Cardiac fibroblast (primary cell): ENCODE results near the gene XYLT2.
A peak's percentile ranks its signal among the peaks of the same experiment; 100 is the strongest.
"Not testable (repeated sequence)": the region's sequence is repeated elsewhere in the genome, so short reads cannot be mapped to it uniquely, and the experiment has no call there.

Source experiments
- DNase-seq, 2 donors: peaks; one replicate each; pipeline versions ENCODE4 v3.0.0 to v3.0.0-alpha.2; 2010; ENCODE audit warnings: low read depth in 2 of 2
- H3K4me3 ChIP-seq, 2 donors: replicated peaks in 1 of 2; 1 replicate in 1 of 2; 2 replicates in 1 of 2; pipeline ENCODE4 v1.5.1; 2011; ENCODE audit warnings: low read depth in 2 of 2, low read length in 2 of 2, mild to moderate bottlenecking in 2 of 2, moderate library complexity in 1 of 2
- TF ChIP-seq, protein P1 (sequence below): IDR thresholded peaks from one replicate; pipeline ENCODE4 v1.5.1; 2011; ENCODE audit warnings: low read depth, mild to moderate bottlenecking, low read length, inconsistent platforms

Gene XYLT2

DNA sequence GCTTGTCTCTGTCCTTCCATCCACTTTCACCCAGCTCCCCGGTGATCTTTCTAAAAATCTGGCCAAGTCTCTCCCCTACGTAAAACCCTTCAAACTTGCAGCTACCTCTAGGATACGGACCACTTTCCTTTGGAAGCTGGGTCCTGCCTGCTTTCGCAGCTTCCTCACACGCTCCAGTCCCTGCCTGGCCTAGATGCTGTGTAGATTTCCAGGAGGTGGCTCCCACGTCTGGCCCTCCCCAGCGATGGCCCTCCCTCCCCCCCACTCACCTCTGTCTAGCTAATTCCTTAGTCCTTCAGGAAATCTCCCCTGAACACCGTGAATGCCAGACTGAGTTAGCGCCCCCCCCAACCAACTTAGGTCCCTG, 52.0 kb downstream of the XYLT2 start:
- TF ChIP-seq, protein P1, sequence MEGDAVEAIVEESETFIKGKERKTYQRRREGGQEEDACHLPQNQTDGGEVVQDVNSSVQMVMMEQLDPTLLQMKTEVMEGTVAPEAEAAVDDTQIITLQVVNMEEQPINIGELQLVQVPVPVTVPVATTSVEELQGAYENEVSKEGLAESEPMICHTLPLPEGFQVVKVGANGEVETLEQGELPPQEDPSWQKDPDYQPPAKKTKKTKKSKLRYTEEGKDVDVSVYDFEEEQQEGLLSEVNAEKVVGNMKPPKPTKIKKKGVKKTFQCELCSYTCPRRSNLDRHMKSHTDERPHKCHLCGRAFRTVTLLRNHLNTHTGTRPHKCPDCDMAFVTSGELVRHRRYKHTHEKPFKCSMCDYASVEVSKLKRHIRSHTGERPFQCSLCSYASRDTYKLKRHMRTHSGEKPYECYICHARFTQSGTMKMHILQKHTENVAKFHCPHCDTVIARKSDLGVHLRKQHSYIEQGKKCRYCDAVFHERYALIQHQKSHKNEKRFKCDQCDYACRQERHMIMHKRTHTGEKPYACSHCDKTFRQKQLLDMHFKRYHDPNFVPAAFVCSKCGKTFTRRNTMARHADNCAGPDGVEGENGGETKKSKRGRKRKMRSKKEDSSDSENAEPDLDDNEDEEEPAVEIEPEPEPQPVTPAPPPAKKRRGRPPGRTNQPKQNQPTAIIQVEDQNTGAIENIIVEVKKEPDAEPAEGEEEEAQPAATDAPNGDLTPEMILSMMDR, result no peak
- H3K4me3 ChIP-seq, result peak overlapping the region in 1 of 2 donors; percentile 100
- no peak for DNase-seq

- DNase-seq, H3K4me3 ChIP-seq: not testable (repeated sequence)
These were observed 52.7 kb downstream of the XYLT2 start for GRCh38 chr17:50398672-50399071.

DNA sequence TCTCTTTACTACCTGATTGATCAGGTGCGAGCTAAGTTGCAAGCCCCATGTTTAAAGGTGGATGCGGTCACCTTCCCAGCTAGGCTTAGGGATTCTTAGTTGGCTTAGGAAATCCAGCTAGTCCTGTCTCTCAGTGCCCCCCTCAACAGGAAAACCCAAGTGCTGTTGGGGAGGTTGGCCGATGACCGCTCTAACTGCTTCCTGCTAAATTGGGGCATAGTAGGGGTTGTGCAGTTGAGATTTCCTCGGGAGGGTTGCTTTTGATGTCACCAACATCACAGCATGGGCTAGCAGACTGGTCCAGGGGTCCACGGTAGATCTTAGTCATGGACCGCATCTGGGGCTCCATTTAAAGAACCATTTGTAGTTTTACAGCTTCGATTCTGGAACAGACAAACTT, 53.7 kb downstream of the XYLT2 start:
- H3K4me3 ChIP-seq, DNase-seq: not testable (repeated sequence)

DNA sequence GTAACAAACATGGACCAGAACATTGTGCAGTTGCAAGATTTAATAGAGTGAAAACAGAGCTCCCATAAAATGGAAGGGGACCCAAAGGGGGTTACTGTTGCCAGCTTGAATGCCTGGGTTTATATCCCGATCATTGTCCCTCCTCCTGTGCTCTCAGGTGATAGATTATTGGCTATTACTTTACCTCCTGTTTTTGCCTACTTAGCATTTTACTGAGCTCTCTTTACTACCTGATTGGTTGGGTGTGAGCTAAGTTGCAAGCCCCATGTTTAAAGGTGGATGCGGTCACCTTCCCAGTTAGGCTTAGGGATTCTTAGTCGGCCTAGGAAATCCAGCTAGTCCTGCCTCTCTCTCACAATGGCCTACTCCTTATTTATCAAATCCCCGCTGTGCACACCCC, 59.4 kb downstream of the XYLT2 start:
- not testable (repeated sequence) for H3K4me3 ChIP-seq, DNase-seq

DNA sequence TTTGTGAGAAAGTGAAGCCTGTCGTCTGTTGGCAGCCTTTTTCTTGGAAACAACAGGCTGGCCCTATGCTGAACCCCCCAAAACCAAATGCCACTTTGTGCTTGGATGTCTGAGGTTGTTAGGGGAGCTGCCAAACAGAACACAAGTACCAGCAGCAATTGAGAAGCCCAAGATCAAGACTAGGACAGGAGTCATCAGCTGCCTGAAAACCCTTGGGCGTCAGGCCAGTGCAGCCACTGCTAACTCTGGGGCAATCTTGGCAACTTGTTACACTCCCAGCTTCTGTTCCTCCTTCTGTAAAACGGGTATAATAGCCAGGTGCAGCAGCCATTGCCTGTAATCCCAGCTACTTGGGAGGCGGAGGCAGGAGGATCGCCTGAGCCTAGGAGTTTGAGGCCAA, 60.7 kb downstream of the XYLT2 start:
- no peak for DNase-seq
- no peak overlapping the region for H3K4me3 ChIP-seq
- TF ChIP-seq, protein P1, result no peak

DNA sequence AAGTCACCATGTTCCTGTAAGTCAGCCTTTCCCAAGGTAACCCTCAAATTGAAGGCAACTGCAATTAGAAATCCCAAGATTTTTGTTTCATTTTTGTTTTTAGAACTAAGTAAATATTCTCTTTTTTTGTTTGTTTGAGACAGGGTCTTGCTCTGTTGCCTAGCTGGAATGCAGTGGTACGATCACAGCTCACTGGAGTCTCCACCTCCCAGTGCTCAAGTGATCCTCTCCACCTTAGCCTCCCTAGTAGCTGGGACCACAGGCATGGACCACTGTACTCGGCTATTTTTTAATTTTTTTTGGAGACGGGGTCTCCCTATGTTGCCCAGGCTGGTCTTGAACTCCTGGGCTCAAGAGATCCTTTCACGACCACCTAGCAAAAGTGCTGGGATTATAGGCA, 62.0 kb downstream of the XYLT2 start:
- TF ChIP-seq, protein P1, result no peak
- no peak overlapping the region for H3K4me3 ChIP-seq
- no peak for DNase-seq
